ENCODE data around the gene RNF168.
"Not testable (repeated sequence)": the region's sequence is repeated elsewhere in the genome, so short reads cannot be mapped to it uniquely, and the experiment has no call there.

RNF168 gene, protein sequence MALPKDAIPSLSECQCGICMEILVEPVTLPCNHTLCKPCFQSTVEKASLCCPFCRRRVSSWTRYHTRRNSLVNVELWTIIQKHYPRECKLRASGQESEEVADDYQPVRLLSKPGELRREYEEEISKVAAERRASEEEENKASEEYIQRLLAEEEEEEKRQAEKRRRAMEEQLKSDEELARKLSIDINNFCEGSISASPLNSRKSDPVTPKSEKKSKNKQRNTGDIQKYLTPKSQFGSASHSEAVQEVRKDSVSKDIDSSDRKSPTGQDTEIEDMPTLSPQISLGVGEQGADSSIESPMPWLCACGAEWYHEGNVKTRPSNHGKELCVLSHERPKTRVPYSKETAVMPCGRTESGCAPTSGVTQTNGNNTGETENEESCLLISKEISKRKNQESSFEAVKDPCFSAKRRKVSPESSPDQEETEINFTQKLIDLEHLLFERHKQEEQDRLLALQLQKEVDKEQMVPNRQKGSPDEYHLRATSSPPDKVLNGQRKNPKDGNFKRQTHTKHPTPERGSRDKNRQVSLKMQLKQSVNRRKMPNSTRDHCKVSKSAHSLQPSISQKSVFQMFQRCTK

DNA sequence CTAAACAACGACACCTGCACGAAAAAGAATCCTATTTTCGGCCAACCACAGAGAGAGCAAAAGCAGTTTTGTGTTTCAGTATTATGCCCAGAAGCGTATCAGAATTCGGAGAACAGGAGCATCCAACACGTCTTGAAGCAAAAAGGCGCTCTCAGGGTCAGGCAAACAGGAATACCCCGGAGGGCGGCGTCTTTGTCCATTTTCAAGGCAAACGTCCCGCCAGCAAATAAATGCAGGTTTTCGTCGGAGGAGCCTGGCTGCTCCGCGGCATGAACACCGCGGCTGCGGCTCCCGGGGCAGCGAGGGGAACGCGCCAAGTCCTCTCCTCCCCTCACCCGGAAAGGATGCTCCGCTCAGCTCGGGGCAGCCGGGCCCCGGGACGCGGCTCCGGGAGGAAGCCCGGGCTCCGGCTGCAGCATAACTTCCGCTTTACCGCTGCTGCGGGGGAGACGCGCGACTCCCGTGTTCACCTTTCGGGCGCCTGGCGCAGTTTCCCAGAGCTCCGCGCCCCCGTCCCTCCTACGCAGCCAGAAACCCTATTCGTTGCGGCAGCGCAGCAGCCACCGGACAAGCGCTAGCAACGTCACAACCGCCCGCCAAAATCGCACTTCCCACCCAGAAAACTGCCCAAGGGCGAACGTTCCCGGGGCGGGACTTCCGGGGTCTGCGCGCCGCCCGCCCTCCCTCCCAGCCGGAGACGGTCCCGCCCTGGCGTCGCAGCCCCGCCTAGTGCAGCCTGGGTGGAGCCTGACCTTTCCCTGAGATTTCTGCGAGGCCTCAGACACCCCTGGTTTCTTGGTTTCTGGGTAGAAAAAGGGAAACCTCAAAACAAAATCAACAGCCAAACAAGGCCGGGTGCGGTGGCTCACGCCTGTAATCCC is at the start of gene RNF168:
Gene RNF168, minus strand, starts transcription at position 573 of the 881 bp plus-strand sequence. CDS start 595 bp downstream, outside the sequence.
- DNase-seq, result peak; percentile 48 to 91

DNA sequence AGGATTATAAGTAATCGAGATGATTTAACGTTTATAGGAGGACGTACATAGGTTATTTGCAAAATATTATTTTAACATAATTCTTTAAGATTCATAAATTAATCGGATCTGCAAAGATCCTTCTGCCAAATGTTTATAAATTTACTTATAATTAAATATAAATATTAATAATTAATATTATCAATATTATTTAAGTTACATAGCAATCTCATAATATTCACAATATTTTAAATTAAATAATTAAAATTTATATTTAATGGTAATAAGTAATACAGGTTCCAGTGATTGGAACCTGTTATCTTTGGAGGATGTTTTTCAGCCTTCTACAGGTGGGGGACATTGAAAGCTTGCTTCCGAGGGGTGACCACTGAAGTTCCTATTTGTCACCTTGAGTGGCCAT is 48.7 kb upstream of the RNF168 start:
- no peak for DNase-seq

DNA sequence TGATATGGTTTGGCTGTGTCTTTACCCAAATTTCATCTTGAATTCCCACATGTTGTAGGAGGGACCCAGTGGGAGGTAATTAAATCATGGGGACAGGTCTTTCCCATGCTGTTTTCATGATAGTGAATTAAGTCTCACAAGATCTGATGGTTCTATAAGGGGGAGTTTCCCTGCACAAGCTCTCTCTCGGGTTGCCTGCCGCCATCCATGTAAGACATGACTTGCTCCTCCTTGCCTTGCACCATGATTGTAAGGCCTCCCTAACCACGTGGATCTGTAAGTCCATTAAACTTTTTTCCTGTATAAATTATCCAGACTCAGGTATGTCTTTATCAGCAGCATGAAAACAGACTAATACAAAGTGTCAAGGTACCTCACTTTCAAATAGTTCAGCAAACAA is 46.6 kb upstream of the RNF168 start:
- DNase-seq, result not testable (repeated sequence)

DNA sequence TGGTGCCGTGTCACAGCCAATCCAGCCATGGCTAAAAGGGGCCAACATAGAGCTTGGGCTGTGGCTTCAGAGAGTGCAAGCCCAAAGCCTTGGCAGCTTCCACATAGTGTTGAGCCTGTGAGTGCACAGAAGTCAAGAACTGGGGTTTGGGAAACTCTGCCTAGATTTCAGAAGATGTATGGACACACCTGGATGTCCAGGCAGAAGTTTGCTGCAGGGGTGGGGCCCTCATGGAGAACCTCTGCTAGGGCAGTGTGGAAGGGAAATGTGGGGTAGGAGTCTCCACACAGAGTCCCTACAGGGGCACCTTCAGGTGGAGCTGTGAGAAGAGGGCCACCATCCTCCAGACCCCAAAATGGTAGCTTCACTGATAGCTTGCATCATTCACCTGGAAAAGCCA is 45.7 kb upstream of the RNF168 start:
- not testable (repeated sequence) for DNase-seq

DNA sequence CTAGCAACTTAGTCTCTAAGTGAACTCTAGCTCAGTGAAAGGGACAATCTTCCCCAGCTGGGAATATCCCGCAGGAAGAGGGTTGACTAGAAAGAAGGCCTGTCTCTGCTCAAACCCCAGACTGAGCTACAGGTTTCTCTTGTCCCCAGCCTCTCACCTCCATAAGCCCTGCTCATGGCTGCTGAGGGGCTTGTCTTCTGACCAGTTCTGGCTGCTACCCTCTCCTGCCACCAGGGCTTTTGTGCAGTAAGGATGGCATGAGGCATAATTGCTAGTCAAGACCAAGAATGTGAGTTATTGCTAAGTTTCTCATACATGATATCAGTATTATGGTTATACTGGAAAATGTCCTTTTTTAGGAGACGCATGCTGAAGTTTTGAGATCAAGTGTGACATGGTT is 43.5 kb upstream of the RNF168 start:
- no peak for DNase-seq

DNA sequence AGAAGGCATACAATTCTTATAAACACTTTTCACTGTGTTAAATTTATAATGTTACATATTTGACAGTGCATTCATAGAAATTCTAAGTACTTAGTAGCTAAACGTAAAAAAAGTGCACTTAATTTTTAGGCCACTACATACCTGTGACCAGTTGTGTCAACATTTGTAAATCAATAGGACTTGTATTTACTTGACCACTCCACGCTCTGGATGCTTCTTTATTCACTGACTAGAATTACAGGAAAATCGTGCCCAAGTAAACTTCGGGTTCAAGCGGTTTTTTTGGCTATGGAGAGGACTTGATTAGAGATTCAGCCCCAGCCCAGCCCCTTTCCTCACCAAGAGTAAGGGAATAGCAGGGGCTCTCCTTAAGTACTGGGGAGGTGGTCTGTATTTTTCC is 43.0 kb upstream of the RNF168 start:
- DNase-seq, result no peak

DNA sequence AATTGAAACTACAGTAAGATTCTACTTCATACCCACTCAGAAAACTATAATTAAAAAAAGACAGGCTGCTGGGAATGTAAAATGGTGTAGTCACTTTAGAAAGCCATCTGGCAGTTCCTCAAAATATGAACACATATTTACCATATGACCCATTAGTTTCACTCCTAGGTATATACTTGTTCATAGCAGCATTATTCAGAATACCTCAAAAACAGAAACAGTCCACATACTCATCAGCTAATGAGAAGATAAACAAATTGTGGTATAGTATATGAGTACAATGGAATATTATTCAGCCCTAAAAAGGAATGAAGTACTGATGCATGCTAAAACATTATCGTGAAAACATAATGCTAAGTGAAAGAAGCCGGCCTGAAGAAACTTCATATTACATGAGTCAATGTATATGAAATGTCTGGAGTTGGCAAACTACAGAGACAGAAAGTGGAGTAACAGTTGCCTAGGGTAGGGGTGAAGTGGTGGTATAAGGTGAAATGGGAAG is 41.0 kb upstream of the RNF168 start:
- DNase-seq, result no peak

DNA sequence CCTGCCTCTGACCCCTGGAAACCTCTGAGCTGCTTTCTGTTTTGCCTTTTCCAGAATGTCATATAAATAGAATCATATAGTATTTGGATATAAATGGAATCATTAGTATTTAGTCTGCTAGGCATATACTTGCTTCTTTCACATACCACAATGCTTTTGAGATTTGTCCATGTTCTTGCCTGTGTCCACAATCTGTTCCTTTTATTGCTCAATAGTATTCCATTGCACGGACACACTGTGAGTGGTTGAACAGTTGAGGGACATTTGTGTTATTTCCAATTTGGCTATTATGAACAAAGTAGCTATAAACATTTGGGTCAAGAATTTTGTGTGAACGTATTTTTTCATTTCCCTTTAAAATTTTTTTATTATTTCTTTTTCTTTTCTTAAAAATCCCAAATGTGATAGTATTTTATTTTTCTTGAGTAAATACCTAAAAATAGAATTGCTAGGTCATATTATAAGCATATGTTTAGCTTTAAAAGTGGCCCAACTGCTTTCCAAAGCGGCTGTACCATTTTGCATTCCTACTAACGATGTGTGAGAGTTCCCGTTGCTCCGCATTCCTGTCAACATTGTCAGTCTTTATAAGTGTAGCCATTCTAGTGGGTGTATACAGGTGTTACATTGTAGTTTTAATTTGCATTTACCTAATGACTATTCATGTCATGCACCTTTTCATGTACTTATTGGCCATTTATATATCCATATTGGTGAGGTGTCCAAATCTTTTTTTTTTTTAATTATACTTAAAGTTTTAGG is 38.3 kb upstream of the RNF168 start:
- no peak for DNase-seq

DNA sequence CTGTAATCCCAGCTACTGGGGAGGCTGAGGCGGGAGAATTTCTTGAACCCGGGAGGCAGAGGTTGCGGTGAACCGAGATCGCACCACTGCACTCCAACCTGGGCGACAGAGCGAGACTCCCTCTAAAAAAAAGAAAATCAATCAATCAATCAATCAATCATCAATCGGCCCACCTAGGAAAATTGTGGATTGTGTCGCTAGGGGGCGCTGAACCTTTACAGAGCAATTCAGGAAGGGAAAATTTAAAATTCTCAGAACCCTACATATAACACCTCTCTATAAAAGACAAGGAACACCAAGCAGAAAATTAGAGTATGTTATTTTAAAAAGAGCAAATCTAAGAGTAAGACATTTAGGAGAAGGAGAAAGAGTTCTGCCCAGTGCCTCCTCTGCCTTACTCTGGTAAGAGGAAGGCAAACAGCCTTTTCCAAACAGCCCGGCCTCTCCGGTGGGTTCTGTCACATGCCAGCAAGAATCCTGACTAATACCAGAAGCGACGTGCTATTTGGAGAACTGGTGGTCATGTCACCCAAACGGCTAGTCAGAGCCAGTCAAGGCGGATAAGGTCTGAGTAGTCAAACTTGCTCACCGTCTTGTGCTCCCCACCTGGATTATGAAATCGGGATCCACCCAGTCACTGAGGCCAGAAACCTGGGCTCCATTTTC is 33.9 kb upstream of the RNF168 start:
- DNase-seq, result no peak

DNA sequence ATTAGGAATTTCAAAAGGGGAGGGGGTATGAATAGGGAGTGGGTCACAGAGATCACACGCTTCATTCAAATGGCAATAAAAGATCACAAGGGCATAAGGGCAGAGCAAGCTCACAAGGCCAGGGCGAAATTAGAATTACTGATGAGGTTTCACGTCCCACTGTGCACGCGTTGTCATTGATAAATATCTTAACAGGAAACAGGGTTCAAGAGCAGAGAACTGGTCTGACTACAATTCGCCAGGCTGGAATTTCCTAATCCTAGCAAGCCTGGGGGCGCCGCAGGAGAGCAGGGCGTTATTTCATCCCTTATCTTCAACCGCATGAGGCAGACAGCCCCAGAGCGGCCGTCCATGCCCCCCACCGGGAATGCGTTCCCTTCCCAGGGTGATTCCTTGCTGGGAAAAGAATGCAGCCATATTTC is 29.7 kb upstream of the RNF168 start:
- no peak for DNase-seq

DNA sequence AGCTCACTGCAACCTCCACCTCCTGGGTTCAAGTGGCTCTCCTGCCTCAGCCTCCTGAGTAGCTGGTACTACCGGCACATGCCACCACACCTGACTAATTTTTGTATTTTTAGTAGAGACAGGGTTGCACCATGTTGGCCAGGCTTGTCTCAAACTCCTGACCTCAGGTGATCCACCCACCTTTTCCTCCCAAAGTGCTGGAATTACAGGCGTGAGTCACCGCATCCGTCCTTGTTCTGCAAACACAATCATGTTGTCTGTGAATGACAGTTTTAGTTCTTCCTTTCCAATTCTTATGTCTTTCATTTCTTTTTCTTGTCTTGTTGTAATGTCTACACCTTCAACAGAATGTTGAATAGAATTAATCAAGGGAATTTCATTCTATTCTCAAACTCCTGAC is 27.9 kb upstream of the RNF168 start:
- no peak for DNase-seq

DNA sequence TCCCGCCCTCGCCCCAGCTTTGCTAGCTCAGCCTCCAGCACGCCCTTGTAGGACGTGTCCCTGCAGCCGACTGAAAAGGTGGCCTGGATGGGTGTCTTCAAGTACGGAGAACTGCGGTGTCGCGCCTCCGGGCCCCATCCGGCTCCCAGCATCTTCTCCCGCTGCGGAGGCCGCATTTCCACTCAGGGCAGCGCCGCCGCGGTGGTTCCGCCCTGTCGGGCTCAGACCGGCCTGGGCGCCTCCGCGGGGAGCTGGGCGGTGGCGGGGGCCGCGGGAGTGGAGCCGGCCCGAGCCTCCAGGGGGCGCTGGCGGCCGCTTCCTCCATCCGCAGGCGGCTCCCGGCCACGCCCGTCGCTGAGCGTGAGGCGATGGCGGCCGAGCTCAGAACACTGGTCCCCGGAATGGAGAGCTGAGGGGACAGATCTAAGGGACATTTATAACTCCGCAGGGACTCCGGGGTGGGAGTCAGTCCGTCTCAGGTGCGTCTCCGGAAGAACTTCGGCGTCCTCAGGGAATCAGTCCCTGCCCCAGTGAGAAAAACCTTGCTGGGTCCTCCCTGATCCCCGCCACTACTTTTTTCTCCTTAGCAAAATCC is 25.2 kb upstream of the RNF168 start:
- no peak for DNase-seq

DNA sequence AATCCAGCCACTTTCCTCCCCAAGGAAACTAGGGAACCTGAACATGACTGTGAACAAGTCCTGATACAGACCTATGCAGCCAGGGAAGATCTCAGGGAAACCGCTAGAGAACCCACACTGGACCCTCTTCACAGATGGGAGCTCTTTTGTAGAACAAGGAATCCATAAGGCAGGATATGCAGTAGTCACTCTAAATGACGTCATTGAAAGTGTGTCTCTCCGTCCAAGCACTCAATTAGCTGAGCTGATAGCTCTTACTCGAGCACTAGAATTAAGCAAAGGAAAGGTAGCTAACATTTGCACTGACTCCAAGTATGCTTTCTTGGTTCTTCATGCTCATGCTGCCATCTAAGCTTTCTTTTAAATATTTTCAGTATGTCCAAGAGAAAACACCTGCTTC is 21.6 kb upstream of the RNF168 start:
- DNase-seq, result no peak

DNA sequence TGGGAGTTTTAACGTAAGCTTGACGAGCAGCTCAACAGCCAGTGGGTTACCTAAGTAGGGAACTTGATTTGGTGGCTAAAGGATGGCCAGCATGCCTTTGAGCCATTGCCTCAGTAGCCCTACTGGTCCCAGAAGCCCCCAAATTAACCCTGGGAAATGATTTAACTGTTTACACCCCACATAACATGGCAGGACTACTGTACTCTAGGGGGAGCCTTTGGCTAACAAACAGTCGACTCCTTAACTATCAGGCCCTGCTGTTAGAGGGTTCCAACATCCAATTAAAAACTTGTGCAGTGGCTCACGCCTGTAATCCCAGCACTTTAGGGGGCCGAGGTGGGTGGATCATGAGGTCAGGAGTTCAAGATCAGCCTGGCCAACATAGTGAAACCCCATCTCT is 21.0 kb upstream of the RNF168 start:
- no peak for DNase-seq

DNA sequence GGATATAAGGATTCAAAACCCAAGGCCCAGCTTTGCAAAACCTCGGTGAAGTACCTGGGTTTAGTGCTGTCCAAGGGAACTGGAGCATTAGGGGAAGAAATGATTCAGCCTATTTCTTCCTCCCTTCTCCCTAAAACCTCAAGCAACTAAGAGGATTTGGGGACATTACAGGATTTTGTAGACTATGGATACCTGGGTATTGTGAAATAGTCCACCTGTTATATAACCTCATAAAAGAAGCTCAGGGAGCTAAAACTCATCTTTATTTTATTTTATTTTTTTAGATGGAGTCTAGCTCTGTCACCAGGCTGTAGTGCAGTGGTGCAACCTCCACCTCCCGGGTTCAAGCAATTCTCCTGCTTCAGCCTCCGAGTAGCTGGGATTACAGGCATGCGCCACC is 20.3 kb upstream of the RNF168 start:
- no peak for DNase-seq

DNA sequence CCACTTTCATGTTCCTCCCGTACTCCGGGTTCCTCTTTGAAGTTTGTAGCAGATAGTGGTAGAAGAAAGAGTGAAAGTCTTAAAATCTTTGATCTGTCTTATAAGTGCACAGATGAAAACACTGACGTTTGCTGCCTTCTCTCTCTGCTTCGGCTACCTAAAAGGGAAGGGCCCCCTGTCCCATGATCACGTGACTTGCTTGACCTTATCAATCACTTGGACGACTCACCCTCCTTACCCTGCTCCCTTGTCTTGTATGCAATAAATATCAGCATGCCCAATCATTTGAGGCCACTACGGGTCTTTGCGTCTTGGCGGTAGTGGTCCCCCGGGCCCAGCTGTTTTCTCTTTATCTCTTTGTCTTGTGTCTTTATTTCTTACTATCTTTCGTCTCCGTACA is 17.7 kb upstream of the RNF168 start:
- DNase-seq, result not testable (repeated sequence)

DNA sequence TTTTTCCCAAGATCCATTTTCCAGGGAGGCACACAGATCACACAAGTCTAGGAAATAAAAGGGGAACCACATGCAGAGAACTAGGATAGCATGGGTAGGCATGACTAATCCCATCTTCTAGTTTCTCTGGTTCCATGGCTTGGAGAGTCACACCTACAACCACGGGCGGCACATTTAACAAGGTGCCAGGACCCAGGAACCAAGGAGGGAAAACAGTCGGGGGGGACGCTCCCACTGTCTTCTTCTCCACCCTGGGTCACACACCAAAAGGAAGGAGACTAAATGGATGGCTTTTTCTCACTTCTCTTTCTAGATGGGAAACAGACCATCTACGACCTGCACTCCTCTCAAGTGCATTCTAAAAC is 16.1 kb upstream of the RNF168 start:
- no peak for DNase-seq

DNA sequence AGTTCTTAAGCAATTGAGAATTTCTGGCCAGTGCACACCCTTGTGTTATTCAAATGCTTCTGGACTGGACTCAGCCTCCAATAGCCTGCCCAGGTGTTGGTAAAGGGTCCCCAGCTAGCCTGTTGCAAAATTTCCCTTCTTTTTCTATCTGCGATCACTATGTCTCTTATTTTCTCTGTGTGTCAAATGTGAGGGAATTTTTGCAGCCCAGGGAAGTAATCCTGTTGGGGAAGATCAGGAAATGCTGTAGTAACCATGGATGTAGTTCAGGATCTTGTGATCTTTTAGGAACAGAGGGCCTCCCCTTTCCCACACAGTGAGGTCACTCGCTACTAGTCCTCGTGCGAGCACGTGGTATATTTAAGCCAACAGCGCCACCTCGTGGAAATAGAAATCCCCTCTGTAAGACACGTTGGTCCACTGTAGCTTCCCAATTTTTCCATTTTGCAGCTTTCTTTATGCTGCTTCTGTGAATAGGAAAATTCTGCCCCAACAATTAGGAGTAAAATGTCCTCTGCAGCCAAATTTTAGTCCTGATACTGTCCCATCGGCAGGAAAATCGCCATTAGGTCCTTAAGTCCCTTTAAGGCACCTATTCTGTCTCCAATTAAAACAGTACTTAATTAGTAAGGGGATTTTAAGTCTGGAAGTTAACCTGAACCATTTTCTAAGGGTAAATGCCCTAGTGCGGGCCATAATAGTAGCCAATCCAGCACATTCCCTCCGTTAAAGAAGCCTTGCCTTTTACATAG is 15.6 kb upstream of the RNF168 start:
- DNase-seq, result no peak

DNA sequence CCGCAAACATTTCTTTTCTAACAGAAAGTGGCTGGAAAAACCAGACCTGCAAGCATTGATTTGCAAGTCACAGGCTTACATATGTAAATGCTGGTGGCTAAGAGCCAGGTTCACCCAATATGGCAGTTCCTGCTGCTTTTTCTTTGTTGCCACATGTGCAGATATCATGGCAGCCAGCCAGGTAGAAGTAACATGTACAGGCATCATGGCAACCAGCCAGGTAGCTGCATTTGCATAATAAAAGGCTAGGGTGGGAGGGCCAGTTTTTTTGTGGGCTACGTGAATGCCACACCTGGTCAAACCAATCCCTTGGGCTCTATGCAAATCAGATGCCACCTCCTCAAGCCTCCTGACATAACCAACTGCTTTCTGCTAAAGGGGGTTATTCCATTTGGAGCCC is 14.4 kb upstream of the RNF168 start:
- DNase-seq, result no peak

DNA sequence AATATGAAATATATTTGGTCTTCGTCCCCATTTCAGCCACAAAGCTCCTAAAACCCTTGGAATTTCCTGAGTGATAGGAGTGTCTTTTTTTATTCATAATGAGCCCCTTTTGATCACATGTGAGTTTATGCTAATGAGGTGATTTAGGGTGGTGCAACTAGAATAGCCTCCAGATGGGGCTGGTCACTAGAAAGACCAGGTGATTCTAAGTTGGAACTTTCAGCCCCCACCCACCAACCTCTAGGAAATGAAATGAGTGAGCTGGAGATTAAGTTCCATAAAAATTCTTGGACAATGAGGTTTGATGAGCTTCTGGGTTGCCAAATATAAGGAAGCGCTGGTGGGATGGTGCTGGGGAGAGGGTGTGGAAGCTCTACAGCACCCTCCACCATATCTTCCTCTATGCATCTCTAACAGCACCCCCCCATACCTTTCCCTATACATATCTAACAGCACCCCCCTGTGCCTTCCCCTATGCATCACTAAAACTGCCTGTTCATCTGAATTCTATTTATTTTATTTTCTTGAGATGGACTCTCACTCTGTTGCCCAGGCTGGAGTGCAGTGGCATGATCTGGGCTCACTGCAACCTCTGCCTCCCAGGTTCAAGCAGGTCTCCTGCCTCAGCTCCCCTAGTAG is 13.7 kb upstream of the RNF168 start:
- no peak for DNase-seq

Measured in cerebellar nuclear complex (tissue), 1 donor.